HG02798 (cell line): ENCODE measurements around the gene PLEKHG2.
A peak's percentile ranks its signal among the peaks of the same experiment; 100 is the strongest.

Source experiments
- ATAC-seq: cut with Tn5 transposase; IDR thresholded peaks from one replicate; pipeline ENCODE4 v1.9.1; 2021; ENCODE audit warnings: mild to moderate bottlenecking; ENCODE audit not compliant: unreplicated experiment, poor library complexity

The PLEKHG2 gene

GRCh38 chr19:39405261-39405957 is 7.1 kb upstream of the PLEKHG2 start:
- no peak for ATAC-seq

- ATAC-seq = no peak
Measured at GRCh38 chr19:39405958-39406655, 6.4 kb upstream of the PLEKHG2 start.

- ATAC-seq = peak; percentile 23
Measured at GRCh38 chr19:39406656-39407409, 5.6 kb upstream of the PLEKHG2 start, which contains the start of gene ZFP36. ZFP36 (plus strand) TSS chr19:39406847; CDS start chr19:39406905, 58 bp downstream.

GRCh38 chr19:39407410-39407659 is 5.1 kb upstream of the PLEKHG2 start:
- no peak for ATAC-seq

GRCh38 chr19:39407660-39408391 is 4.6 kb upstream of the PLEKHG2 start:
- no peak for ATAC-seq

GRCh38 chr19:39408392-39409207 is 3.9 kb upstream of the PLEKHG2 start:
- no peak for ATAC-seq

- peak; percentile 8 for ATAC-seq
Measured at GRCh38 chr19:39409208-39410016, 3.1 kb upstream of the PLEKHG2 start.

- ATAC-seq = peak; percentile 14
Measured at GRCh38 chr19:39410017-39410830, 2.2 kb upstream of the PLEKHG2 start.

GRCh38 chr19:39410831-39411080 is 1.7 kb upstream of the PLEKHG2 start:
- no peak for ATAC-seq

GRCh38 chr19:39411081-39411831 is 1.2 kb upstream of the PLEKHG2 start:
- ATAC-seq = no peak

- peak; percentile 21 for ATAC-seq
Measured at GRCh38 chr19:39411832-39412099, 703 bp upstream of the PLEKHG2 start.

- ATAC-seq = no peak
Measured at GRCh38 chr19:39412867-39413271, 400 bp downstream of the PLEKHG2 start.

GRCh38 chr19:39413272-39413910 is 922 bp downstream of the PLEKHG2 start:
- ATAC-seq = no peak

- ATAC-seq = no peak
Measured at GRCh38 chr19:39413911-39414608, 1.6 kb downstream of the PLEKHG2 start.

GRCh38 chr19:39415111-39416046 is 2.9 kb downstream of the PLEKHG2 start:
- no peak for ATAC-seq
